Hindlimb muscle (tissue), 1 donor: ENCODE results near the gene EPM2AIP1. TPM values are rescaled to one million over a fixed set of nuclear protein-coding genes. Genes with fewer than 3 reads are reported as not detected.

Experiments used
- DNase-seq: peaks from one replicate; pipeline ENCODE4 v3.0.0-alpha.2; 2013
- polyA plus RNA-seq: library from polyadenylated mRNA; unstranded; fragments of 120-200 nt; gene quantifications from one replicate; pipeline ENCODE4 v1.2.1, GENCODE V29; 2013; ENCODE audit not compliant: insufficient read length

Gene EPM2AIP1
- 25.6 TPM for polyA plus RNA-seq

DNA sequence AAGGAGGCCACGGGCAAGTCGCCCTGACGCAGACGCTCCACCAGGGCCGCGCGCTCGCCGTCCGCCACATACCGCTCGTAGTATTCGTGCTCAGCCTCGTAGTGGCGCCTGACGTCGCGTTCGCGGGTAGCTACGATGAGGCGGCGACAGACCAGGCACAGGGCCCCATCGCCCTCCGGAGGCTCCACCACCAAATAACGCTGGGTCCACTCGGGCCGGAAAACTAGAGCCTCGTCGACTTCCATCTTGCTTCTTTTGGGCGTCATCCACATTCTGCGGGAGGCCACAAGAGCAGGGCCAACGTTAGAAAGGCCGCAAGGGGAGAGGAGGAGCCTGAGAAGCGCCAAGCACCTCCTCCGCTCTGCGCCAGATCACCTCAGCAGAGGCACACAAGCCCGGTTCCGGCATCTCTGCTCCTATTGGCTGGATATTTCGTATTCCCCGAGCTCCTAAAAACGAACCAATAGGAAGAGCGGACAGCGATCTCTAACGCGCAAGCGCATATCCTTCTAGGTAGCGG, at the start of gene EPM2AIP1:
Gene EPM2AIP1 (minus strand): TSS at position 326 of the 520 bp plus-strand sequence. CDS start 54 bp downstream, at position 272.
- no peak for DNase-seq

DNA sequence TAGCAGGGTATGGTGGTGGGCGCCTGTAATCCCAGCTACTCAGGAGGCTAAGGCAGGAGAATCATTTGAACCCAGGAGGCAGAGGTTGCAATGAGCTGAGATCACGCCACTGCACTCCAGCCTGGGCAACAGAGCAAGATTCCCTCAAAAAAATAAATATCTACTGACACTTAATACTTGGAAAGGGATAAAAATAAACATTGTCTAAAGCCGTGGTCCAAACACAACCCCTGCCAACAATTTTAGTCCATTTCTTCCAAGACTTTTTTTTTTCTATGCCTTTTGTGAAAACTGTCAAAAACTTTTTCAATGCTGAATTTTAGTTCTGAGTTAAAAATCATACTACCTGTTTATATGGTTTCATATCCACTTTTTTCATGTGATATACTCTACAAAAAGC, 49.8 kb upstream of the EPM2AIP1 start:
- peak; percentile 26 for DNase-seq

DNA sequence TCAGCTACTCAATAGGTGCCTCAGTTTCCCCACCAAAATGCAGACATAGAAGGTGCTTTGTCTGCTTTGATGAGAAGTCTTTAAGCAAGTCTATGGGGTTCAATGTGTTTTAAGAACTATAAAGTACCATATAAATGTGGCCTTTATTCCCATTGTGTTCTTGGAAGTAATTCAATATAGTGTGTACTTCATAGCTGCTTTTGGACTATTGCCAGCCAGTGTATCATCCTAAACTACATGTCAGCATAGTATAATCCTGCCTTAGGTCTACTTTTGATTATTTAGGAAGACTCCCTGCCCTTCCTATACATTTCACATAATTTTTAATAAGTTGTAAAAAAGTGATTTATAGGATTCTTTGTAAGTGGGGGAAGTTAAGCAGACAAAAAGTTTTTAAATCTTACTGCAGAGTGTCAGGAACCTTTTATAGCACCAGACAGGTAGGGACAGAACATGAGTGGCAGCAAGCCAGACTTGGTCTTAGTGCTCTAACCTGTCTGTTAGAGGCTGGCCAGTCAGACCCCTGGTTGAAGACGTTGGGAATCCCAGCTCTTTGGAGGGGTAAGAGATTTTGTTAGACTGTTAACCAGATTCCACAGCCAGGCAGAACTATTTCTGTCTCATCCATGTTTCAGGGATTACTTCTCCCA, 48.7 kb upstream of the EPM2AIP1 start:
- DNase-seq: no peak

DNA sequence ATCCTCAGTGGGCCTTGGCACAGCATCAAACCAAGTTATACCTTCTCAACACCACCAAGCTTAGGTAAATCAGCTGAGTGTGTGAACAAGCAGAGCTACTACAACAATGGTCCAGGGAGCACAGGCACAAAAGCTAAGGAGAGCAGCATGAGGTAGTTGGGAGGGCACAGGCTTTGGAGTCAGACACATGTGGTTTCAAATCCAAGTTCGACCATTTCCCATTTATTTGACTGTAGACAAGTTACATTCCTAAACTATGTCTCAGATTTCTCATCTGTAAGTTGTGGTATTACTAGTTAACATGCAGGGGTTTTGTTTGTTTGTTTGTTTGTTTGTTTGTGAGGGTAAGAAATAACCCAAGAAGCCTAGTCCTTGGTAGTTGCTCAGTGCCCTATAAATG, 47.3 kb upstream of the EPM2AIP1 start:
- DNase-seq: no peak

DNA sequence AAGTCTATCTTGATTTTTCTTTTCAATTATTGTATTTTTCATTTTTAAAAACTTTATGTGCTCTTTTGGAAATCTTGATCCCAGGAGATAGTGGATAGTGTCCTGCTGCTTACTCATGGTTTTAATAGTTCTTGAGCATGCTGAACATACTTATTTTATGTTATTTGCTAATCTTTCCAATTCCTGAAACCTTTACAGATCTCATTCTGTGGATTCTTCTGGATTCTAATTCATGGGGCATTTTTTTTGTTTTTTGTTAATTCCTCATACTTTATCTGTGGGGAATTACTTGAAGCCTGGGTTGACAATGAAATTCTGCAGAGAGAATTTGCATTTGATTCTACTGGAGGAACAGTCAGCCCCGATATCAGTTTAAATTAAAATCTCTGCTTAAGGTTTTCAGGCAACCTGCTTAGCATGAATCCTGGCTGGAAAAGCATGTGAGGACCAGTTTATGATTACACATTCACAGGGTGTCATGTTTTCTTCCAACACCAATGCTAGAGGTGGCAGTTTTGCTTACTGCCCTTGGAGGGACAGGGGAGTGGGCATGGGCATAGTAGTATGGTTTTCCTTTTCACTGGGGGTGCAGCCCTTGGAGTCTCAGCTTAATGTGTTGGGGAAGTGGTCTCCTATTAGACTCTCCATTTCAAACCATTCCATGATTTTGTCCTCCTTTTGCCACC, 46.4 kb upstream of the EPM2AIP1 start:
- no peak for DNase-seq

DNA sequence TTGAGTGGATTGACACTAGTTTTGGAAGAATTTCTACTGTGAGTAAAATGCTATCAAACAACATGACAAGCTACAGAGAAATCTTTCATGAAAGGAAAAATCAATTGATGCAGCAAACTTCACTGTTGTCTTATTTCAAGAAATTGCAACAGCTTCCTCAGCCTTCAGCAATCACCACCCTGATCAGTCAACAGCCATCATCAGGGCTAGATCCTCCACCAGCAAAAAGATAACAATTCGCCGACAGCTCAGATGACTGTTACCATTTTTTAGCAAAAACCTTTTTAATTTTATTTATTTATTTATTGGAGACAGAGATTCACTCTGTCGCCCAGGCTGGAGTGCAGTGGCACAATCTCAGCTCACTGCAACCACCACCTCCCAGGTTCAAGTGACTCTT, 44.4 kb upstream of the EPM2AIP1 start:
- no peak for DNase-seq

DNA sequence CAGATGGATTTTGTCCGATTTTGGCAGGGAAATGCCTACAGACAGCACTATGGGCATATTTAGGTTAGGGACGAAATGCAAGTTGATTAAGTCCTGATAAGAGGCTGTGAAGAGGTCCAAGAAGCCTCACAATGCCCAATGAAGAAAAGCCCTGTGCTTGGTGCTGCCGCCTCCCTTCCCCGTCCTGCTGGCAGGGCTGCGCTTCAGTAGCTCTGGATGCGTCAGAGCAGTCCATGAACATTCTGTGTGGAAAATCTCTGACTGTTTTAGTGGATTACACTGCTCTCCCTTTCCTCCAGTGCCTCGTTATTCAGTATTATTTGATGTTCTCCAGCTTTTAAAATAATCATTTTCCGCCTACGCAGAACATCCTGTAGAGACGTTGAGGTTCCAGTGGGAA, 40.0 kb upstream of the EPM2AIP1 start:
- DNase-seq: peak; percentile 69

DNA sequence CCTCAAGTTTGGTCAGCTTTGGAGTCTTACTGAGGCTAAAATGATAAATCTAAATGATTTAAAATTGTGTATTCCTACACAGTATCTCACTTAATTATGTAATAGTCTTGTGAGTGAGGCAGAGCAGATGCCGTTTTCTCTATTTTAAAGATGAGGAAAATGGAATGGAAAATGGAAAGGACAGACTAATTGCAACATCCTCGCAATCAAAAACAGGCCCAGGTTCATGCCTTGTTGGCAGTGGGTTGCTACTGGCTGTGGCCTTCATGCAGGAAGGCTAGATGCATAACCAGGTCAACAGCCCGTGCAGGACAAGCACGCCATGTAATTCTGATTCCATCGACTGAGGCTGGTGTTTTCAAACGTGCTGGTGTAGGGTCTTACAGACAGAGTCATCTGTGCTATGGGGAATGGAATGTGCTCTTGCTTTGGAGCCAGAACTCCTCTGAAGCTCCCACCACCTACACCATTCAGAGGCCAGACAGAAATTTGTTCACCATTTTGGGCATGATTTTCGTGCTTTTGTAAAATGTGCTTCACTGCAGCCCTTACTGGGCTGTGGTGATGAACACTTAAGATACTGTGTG, 38.3 kb upstream of the EPM2AIP1 start:
- DNase-seq: no peak

DNA sequence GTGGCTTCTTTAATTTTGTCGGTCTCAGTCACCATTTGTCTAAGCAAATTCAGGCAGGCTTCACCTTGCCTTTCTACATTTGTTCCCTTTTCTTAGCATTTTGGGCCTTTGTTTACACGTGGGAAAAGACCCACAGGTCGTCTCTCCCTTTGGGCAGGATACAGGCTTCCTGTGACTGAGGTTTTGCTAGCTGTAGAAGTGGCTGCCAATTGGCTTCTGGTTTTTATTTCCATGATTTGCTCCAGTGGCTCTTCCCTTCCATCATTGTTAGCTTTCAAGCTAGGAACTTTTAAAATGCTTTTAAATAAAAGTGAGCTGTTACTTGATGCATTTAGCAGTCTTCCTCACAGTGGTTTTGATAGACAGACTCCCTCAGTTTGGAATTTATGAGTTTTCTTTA, 37.7 kb upstream of the EPM2AIP1 start:
- DNase-seq: peak; percentile 79

DNA sequence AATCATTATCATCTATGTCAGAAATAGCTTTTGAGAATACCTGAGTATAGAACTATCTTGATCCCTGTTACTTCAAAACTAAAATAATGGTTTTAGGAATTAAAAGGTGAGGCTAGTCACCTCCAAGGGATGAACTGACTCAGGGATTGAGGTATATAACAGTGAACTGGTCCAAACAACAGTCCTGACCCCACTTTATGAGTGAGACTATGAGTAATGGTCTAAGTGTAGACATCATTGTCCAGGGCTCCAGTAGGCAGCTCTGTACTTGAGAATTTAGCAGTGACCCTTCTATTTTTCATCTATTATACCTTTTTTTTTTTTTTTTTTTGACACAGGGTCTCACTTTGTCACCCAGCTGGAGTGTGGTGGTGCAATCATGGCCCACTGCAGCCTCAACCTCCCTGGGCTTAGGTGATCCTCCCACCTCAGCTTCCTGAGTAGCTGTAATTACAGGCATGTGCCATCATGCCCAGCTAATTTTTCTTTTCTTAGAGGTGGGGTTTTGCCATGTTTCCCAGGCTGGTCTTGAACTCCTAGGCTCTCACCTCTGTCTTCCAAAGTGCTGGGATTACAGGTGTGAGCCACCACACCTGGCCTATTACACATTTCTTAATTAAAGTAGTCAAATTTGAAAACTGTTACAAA, 36.7 kb upstream of the EPM2AIP1 start:
- DNase-seq: no peak

DNA sequence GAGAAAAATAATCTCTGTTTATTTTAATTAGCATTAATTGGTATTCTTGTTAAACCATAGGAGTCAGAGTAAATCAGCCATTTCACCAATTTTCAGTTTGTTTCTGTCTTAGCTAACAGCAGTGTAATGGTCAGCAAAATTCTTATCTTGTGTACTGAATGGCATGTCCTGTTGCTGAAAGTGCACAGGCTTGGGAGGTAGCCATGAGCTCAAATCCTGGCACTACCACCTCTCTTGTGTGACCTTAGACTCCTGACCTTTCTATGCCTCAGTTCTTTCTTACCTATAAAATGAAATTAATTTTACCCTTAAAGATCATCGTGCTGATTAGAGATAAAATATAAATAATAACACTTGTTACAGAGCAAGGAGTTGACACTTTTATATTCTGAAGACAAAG, 36.2 kb upstream of the EPM2AIP1 start:
- DNase-seq: no peak

DNA sequence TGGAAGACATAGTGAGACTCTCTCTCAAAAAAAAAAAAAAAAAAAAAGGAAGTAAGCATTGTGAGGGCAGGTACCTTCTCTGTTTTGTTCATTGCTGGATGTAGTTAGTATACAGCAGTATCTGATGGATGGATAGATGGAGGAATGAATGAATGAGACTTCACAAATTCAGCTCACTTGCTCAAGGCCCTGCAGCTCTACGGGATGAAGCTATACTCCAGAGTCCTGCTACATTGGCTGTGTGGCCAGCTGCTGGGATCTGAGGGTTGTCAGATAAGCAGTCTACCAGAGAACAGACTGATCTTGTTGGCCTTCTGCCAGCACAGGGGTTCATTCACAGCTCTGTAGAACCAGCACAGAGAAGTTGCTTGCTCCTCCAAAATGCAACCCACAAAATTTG, 35.4 kb upstream of the EPM2AIP1 start:
- DNase-seq: no peak

DNA sequence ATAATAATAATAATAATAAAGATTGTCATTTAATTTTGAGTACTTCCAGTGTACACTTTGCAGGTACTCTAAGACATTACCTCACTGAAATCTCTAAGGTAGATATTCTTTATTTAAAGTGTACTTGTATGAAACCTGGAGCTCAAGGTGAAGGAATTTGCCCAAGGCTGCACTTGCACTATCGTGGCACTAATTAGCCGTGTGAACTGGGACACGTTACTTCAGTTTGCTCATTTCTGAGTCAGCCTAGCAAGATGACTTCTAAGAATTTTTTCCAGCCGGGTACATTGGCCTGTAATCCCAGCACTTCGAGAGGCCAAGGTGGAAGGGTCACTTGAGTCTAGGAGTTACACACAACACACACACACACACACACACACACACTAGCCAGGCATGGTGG, 33.9 kb upstream of the EPM2AIP1 start:
- no peak for DNase-seq

DNA sequence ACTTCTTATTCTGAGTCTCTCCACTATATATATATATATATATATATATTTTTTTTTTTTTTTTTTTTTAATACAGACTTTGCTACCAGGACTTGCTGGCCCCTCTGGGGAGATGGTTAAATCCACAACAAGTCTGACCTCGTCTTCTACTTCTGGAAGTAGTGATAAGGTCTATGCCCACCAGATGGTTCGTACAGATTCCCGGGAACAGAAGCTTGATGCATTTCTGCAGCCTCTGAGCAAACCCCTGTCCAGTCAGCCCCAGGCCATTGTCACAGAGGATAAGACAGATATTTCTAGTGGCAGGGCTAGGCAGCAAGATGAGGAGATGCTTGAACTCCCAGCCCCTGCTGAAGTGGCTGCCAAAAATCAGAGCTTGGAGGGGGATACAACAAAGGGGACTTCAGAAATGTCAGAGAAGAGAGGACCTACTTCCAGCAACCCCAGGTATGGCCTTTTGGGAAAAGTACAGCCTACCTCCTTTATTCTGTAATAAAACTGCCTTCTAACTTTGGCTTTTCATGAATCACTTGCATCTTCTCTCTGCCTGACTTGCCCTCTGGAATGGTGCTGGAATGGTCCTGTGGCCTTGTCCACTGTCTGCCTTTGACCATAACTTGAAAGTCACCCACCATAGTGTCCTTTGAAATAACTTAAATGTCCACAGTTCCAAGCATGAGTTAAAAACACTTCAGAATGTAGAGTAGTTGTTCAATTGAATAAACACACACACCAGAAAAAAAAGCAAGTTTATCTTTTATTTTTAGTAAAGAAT, 32.8 kb upstream of the EPM2AIP1 start:
- no peak for DNase-seq

DNA sequence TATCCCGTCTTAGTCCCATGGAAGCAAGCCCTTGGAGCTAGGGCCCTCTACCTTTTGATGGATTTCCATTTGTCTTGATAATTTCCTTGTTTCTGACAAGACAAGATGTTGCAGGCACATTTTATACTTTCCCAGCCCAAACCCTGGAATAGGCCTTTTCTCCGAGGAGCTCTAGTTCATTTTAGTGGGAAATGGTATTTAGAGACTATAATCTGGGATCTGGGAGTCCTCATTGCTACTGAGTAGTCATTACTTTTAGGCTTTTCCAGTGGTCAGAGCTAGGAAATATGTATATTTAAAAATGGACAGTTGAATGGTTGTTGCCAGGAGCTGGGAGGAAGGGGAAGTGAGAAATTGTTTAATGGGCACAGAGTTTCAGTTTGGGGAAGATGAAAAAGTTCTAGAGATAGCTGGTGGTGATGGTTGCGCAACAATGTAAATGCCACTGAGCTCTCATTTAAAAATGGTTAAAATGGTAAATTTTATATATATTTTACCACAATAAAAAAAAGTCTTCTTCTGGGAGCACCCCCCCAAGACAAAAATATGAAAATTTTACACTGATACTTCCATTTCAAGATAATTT, 32.0 kb upstream of the EPM2AIP1 start:
- DNase-seq: no peak

DNA sequence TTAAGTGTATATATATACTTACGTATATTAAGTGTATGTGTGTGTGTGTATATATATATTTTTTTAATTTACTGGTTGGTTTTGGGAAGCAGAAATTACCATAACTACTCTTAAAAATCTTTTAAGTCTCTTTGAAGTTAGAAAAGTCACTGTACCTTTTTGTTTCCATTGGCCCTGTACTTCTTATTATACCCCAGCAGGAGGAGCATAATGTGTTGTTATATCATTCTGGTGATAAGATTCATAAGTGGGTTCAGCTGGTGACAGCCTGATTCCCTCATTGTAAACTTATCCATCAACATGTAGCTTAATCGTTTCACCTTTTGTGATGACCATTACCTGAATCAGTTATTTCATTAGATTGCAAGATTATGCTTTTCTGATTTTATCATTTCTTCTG, 31.2 kb upstream of the EPM2AIP1 start:
- no peak for DNase-seq

DNA sequence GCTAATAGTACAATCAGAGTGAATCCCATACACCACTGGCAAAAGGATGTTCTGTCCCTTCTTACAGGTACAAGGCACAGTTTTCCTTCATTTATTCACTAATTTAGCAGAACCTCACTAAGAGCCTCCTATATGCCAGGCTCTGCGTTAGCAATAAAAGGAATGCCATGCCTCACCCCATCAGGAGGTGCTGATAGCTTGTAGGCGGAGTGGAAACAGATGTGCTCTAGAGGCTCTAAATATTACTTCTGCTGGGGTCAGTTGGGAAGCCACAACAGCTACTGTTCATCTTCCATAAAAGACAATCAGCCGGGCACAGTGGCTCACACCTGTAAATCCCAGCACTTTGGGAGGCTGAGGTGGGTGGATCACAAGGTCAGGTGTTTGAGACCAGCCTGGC, 24.8 kb upstream of the EPM2AIP1 start:
- no peak for DNase-seq

DNA sequence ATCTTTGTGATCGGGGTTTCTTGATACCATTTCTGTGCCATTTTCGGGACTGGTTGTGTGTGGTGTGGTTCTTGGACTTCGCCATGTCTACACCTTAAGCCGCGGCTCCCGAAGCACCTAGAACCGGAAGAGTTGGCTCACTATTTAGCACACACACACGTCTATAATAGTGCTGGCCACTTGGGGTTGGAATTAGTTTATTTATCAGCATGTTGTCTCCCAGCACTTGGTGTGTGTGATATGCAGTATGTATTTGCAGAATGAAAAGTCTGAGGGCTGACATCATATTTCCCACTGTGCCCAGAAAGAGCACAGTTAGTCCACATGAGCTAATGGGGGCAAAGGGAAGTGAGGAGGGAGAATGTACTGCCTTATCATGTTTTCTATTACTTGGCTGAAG, 24.0 kb upstream of the EPM2AIP1 start:
- no peak for DNase-seq

DNA sequence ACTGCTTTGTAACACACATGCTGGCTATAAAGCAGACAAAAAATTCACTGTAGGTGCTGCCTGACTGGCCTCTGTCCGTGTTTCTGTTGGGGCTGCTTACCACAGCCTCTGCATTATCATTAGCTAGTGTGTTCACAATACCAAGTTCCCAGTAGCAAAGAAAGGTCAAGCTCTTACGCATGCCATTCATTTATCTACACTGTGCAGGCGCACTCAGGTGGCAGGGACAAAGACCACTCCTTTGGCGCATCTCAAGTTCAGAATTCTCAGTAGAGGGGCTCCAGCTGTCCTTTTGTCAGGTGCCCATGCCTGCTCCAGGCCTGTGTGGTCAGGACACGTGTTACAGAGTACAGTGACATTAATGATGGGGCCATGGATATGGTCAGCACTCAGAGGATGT, 22.7 kb upstream of the EPM2AIP1 start:
- no peak for DNase-seq

DNA sequence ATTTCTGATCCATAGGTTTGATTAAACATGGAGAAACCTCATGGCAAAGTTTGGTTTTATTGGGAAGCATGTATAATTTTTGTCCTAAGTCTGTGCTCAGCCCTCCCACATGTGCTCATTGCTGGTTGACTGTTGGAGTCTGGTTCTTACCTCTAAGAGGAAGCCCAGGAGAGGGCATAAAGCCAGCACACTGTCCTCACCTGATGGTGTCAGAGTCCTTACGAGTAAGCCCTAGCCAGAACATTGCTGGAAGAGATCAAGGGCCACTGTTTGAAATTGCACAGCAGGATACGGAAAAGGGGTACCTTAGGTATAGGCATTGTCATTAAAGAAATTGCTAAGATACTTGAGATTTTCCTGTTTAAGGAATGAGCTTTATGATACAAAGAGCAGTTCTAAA, 21.7 kb upstream of the EPM2AIP1 start:
- no peak for DNase-seq

DNA sequence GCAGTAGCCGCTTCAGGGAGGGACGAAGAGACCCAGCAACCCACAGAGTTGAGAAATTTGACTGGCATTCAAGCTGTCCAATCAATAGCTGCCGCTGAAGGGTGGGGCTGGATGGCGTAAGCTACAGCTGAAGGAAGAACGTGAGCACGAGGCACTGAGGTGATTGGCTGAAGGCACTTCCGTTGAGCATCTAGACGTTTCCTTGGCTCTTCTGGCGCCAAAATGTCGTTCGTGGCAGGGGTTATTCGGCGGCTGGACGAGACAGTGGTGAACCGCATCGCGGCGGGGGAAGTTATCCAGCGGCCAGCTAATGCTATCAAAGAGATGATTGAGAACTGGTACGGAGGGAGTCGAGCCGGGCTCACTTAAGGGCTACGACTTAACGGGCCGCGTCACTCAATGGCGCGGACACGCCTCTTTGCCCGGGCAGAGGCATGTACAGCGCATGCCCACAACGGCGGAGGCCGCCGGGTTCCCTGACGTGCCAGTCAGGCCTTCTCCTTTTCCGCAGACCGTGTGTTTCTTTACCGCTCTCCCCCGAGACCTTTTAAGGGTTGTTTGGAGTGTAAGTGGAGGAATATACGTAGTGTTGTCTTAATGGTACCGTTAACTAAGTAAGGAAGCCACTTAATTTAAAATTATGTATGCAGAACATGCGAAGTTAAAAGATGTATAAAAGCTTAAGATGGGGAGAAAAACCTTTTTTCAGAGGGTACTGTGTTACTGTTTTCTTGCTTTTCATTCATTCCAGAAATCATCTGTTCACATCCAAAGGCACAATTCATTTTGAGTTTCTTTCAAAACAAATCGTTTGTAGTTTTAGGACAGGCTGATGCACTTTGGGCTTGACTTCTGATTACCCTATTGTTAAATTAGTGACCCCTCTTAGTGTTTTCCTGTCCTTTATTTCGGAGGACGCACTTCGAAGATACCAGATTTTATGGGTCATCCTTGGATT, 674 bp upstream of the EPM2AIP1 start, which contains the start of gene MLH1:
Gene MLH1 (plus strand): TSS at position 193 of the 958 bp plus-strand sequence. CDS start 30 bp downstream, at position 223.
- DNase-seq: peak; percentile 100
